Measurements from ENCODE around the gene ESRP2.

ESRP2 gene

GRCh38 chr16:68242085-68242484, 6.2 kb upstream of the ESRP2 start:
- in situ Hi-C loops (cut with MboI; ENCODE audit: low sequenced_read_pairs, unreplicated experiment) = no loop called here
- no peak for DNase-seq (ENCODE audit: low spot score)
- no peak for TF ChIP-seq CTCF (IDR thresholded peaks at IDR 0.05; ENCODE audit: borderline replicate concordance, control extremely low read depth, extremely low read depth, insufficient read depth, missing control alignments)

GRCh38 chr16:68238029-68238345, 2.1 kb upstream of the ESRP2 start:
- in situ Hi-C loops (cut with MboI; ENCODE audit: low sequenced_read_pairs, unreplicated experiment) = no loop called here
- DNase-seq (ENCODE audit: low spot score) = no peak
- TF ChIP-seq CTCF (IDR thresholded peaks at IDR 0.05; ENCODE audit: borderline replicate concordance, control extremely low read depth, extremely low read depth, insufficient read depth, missing control alignments) = no peak

GRCh38 chr16:68237243-68238028, 1.5 kb upstream of the ESRP2 start:
- no peak for TF ChIP-seq CTCF (IDR thresholded peaks at IDR 0.05; ENCODE audit: borderline replicate concordance, control extremely low read depth, extremely low read depth, insufficient read depth, missing control alignments)
- DNase-seq (ENCODE audit: low spot score) = peak; percentile 99
- in situ Hi-C loops (cut with MboI; ENCODE audit: low sequenced_read_pairs, unreplicated experiment) = no loop called here

GRCh38 chr16:68236826-68237242, 907 bp upstream of the ESRP2 start:
- TF ChIP-seq CTCF (IDR thresholded peaks at IDR 0.05; ENCODE audit: borderline replicate concordance, control extremely low read depth, extremely low read depth, insufficient read depth, missing control alignments) = no peak
- DNase-seq (ENCODE audit: low spot score) = peak; percentile 58
- in situ Hi-C loops (cut with MboI; ENCODE audit: low sequenced_read_pairs, unreplicated experiment) = no loop called here

GRCh38 chr16:68236137-68236825, 354 bp upstream of the ESRP2 start:
- peak; percentile 74 for DNase-seq (ENCODE audit: low spot score)
- in situ Hi-C loops (cut with MboI; ENCODE audit: low sequenced_read_pairs, unreplicated experiment) = no loop called here
- TF ChIP-seq CTCF (IDR thresholded peaks at IDR 0.05; ENCODE audit: borderline replicate concordance, control extremely low read depth, extremely low read depth, insufficient read depth, missing control alignments) = no peak

- DNase-seq (ENCODE audit: low spot score) = no peak
- in situ Hi-C loops (cut with MboI; ENCODE audit: low sequenced_read_pairs, unreplicated experiment) = no loop called here
- no peak for TF ChIP-seq CTCF (IDR thresholded peaks at IDR 0.05; ENCODE audit: borderline replicate concordance, control extremely low read depth, extremely low read depth, insufficient read depth, missing control alignments)
Observed at GRCh38 chr16:68235108-68235886, 630 bp downstream of the ESRP2 start.
